Measurements from ENCODE around the gene FAM131B. TPM values are rescaled to one million over a fixed set of nuclear protein-coding genes. Genes with fewer than 3 reads are reported as not detected.

FAM131B gene
- total and polyA plus RNA-seq, 9 of the 15 experiments (the other 6 are each of a cell fraction or from before 2014, with no cell fraction given): 0.03 to 0.04 TPM; not detected in 7

- ChIA-PET CTCF (ENCODE audit: low intra/inter-chr PET ratio) (no interaction called here), POLR2A (interaction anchor here (0.6 to 1.0 kb wide), 3 partner anchors 10 to 406 kb away, joined by 3 read pairs; no protein-coding TSS in a partner anchor)
- WGBS (ENCODE audit: insufficient coverage, low coverage, missing lambda C conversion rate): 2% methylated on average over 2 of the region's 2 CpGs
- H3K9me1 ChIP-seq (ENCODE audit: control insufficient read depth, insufficient read depth, low read length): no peaks in the 10 kb centered on the region
- no peak overlapping the region for H2AFZ ChIP-seq (ENCODE audit: low read depth, low read length)
- TF ChIP-seq FOXP1 (CRISPR knock-in tag; IDR thresholded peaks at IDR 0.05) (no peak), CEBPG (CRISPR knock-in tag; IDR thresholded peaks at IDR 0.05) (no peak), CEBPG (tag; conservative IDR thresholded peaks at IDR 0.05 in 1 of 2, IDR thresholded peaks at IDR 0.05 in 1 of 2) (0 out of 4 replicates have a peak, but pooled peaks of 1 of the 2 experiments have one; percentile 31), SREBF2 (CRISPR knock-in tag; IDR thresholded peaks at IDR 0.05) (no peak), ZNF584 (CRISPR knock-in tag; IDR thresholded peaks at IDR 0.05; ENCODE audit: low read depth) (no peak)
- no peak overlapping the region for H3K9ac ChIP-seq (ENCODE audit: insufficient read depth in 1 of 2, low read depth in 2 of 2, low read length in 2 of 2)
- no peak overlapping the region for H3K4me2 ChIP-seq (ENCODE audit: insufficient read depth, low read length)
- peaks cover 0 to 3% of the 10 kb centered on the region in 2 experiments; a peak in 1 of 5 replicates for H3K4me1 ChIP-seq (replicated peaks in 1 of 2; ENCODE audit: control insufficient read depth in 2 of 2, insufficient read depth in 2 of 2, low read length in 2 of 2)
- intact Hi-C loops (cut with micrococcal nuclease): no loop called here
- no peaks in the 10 kb centered on the region for H3K9me3 ChIP-seq (replicated peaks; ENCODE audit: control insufficient read depth, insufficient read depth, low read depth, low read length)
- H4K20me1 ChIP-seq (replicated peaks; ENCODE audit: control insufficient read depth, insufficient read depth, low read length): no peaks in the 10 kb centered on the region
- no TSS peak for BruUV-seq (replicated peaks)
- in situ Hi-C loops (cut with MboI): no loop called here
- ATAC-seq (no peak), FAIRE-seq (no peak), DNase-seq (ENCODE audit: extremely low read depth in 1 of 4, low spot score in 3 of 4) (no peak)
- H3K36me3 ChIP-seq (ENCODE audit: control insufficient read depth, insufficient read depth, low read length): no peaks in the 10 kb centered on the region
- H3K4me3 ChIP-seq: no peak overlapping the region
- no peak overlapping the region for H3K27ac ChIP-seq (ENCODE audit: extremely low read depth, low read depth, low read length)
- peaks cover 48 to 71% of the 10 kb centered on the region in 2 experiments for H3K27me3 ChIP-seq (ENCODE audit: control insufficient read depth in 2 of 2, insufficient read depth in 2 of 2, low read length in 2 of 2)
- no peaks in the 10 kb centered on the region for H3K79me2 ChIP-seq (ENCODE audit: control insufficient read depth, insufficient read depth, low read length)
These were observed 37.3 kb downstream of the FAM131B start for GRCh38 chr7:143325240-143325639.

GRCh38 chr7:143323653-143324052, 38.9 kb downstream of the FAM131B start:
- H3K27me3 ChIP-seq (ENCODE audit: control insufficient read depth in 2 of 2, insufficient read depth in 2 of 2, low read length in 2 of 2): peaks cover 48 to 71% of the 10 kb centered on the region in 2 experiments
- DNase-seq (ENCODE audit: extremely low read depth in 1 of 4, low spot score in 3 of 4) (peak in 1 of 4 experiments; percentile 45), ATAC-seq (peak; percentile 51), FAIRE-seq (no peak)
- no peaks in the 10 kb centered on the region for H4K20me1 ChIP-seq (replicated peaks; ENCODE audit: control insufficient read depth, insufficient read depth, low read length)
- H3K36me3 ChIP-seq (ENCODE audit: control insufficient read depth, insufficient read depth, low read length): no peaks in the 10 kb centered on the region
- H2AFZ ChIP-seq (ENCODE audit: low read depth, low read length): no peak overlapping the region
- CTCF ChIA-PET (ENCODE audit: low intra/inter-chr PET ratio): interaction anchor here (0.5 kb wide), 1 partner anchor 21 kb away, joined by 3 read pairs; no protein-coding TSS in a partner anchor
- POLR2A ChIA-PET: interaction anchor here (0.7 kb wide), 1 partner anchor 14 kb away, joined by 3 read pairs; no protein-coding TSS in a partner anchor
- 15% methylated on average over 12 of the region's 12 CpGs for WGBS (ENCODE audit: insufficient coverage, low coverage, missing lambda C conversion rate)
- peak overlapping the region in 1 of 2 experiments; percentile 29; a peak in 2 of 4 replicates for H3K9ac ChIP-seq (ENCODE audit: insufficient read depth in 1 of 2, low read depth in 2 of 2, low read length in 2 of 2)
- H3K9me1 ChIP-seq (ENCODE audit: control insufficient read depth, insufficient read depth, low read length): no peaks in the 10 kb centered on the region
- peaks cover 0 to 3% of the 10 kb centered on the region in 2 experiments; a peak in 1 of 5 replicates for H3K4me1 ChIP-seq (replicated peaks in 1 of 2; ENCODE audit: control insufficient read depth in 2 of 2, insufficient read depth in 2 of 2, low read length in 2 of 2)
- H3K9me3 ChIP-seq (replicated peaks; ENCODE audit: control insufficient read depth, insufficient read depth, low read depth, low read length): no peaks in the 10 kb centered on the region
- no peaks in the 10 kb centered on the region for H3K79me2 ChIP-seq (ENCODE audit: control insufficient read depth, insufficient read depth, low read length)
- intact Hi-C loops (cut with micrococcal nuclease): loop anchor here (5.0 kb wide), 1 partner anchor 94 kb away; no protein-coding TSS in a partner anchor
- TF ChIP-seq SPI1 (IDR thresholded peaks at IDR 0.05; ENCODE audit: borderline replicate concordance, low read depth, low read length): peak; percentile 76
- 0 out of 2 replicates have a peak, but pooled peaks have one; percentile 8 for TF ChIP-seq EGR1 (conservative IDR thresholded peaks at IDR 0.05)
- no peak for TF ChIP-seq TEAD1 (CRISPR knock-in tag; IDR thresholded peaks at IDR 0.05)
- TF ChIP-seq MECOM (CRISPR knock-in tag; IDR thresholded peaks at IDR 0.05): no peak
- TF ChIP-seq, protein P1, sequence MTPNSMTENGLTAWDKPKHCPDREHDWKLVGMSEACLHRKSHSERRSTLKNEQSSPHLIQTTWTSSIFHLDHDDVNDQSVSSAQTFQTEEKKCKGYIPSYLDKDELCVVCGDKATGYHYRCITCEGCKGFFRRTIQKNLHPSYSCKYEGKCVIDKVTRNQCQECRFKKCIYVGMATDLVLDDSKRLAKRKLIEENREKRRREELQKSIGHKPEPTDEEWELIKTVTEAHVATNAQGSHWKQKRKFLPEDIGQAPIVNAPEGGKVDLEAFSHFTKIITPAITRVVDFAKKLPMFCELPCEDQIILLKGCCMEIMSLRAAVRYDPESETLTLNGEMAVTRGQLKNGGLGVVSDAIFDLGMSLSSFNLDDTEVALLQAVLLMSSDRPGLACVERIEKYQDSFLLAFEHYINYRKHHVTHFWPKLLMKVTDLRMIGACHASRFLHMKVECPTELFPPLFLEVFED (CRISPR knock-in tag; conservative IDR thresholded peaks at IDR 0.05): 0 out of 2 replicates have a peak, but pooled peaks have one; percentile 16
- H3K4me3 ChIP-seq: no peak overlapping the region
- in situ Hi-C loops (cut with MboI): no loop called here
- no TSS peak for BruUV-seq (replicated peaks)
- no peak overlapping the region for H3K27ac ChIP-seq (ENCODE audit: extremely low read depth, low read depth, low read length)
- H3K4me2 ChIP-seq (ENCODE audit: insufficient read depth, low read length): no peak overlapping the region
